ENCODE results near the gene NBEA.

Gene NBEA

GRCh38 chr13:35225582-35225981, 283.5 kb downstream of the NBEA start:
- ChIA-PET CTCF (interaction anchor here (1.4 kb wide), 1 partner anchor 15 kb away, joined by 3 read pairs; no protein-coding TSS in a partner anchor), POLR2A (no interaction called here)
- TF ChIP-seq CTCF (IDR thresholded peaks at IDR 0.05; ENCODE audit: control extremely low read depth, extremely low read depth, low read depth, missing control alignments) = no peak
- DNase-seq (ENCODE audit: extremely low spot score) = no peak

GRCh38 chr13:35228536-35228935, 286.5 kb downstream of the NBEA start:
- no peak for DNase-seq (ENCODE audit: extremely low spot score)
- ChIA-PET POLR2A (no interaction called here), CTCF (no interaction called here)
- TF ChIP-seq CTCF (IDR thresholded peaks at IDR 0.05; ENCODE audit: control extremely low read depth, extremely low read depth, low read depth, missing control alignments) = no peak

DNA sequence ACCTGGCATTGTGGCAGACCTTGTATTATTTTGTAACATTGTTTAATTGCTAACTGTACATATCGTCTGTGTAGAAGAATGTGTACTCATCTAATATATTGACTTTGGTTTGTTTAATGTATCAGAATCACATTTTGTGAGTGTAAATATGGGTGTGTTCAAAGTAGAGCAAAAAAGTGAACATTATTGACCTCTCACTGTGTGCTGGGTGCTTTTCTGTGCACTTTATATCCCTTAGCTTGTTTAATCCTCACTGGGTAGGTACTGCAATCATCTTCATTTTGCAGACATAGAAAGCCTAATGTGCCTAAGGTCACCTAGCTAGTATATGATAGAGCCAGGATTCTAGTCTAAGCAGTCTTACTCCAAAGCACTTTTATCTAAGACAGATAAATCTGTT, 289.4 kb downstream of the NBEA start:
- no peak for DNase-seq (ENCODE audit: extremely low spot score)
- CTCF ChIA-PET = interaction anchor here (1.0 to 1.1 kb wide), 2 partner anchors 14 to 20 kb away, joined by 3 to 4 read pairs; no protein-coding TSS in a partner anchor
- TF ChIP-seq CTCF (IDR thresholded peaks at IDR 0.05; ENCODE audit: control extremely low read depth, extremely low read depth, low read depth, missing control alignments) = no peak
- POLR2A ChIA-PET = no interaction called here

DNA sequence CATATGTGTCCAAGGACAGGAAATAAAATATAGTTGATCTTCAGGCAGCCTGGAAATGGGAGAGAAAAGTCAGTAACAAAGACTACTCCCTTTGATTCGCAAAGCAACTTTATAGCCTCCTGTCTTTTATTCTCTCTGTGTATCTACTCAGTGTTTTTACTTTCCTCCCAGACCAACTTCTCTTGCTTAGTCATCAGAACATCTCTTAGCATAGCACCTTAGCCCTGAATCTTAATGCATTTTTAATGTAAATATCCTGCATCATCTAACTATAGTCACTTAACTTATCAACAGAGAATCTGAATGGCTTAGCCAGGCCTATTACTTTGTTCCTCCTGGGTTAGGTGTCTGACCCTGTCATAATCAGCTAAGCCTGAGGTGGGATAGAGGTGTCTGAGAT, 296.2 kb downstream of the NBEA start:
- ChIA-PET POLR2A (no interaction called here), CTCF (no interaction called here)
- no peak for TF ChIP-seq CTCF (IDR thresholded peaks at IDR 0.05; ENCODE audit: control extremely low read depth, extremely low read depth, low read depth, missing control alignments)
- no peak for DNase-seq (ENCODE audit: extremely low spot score)

DNA sequence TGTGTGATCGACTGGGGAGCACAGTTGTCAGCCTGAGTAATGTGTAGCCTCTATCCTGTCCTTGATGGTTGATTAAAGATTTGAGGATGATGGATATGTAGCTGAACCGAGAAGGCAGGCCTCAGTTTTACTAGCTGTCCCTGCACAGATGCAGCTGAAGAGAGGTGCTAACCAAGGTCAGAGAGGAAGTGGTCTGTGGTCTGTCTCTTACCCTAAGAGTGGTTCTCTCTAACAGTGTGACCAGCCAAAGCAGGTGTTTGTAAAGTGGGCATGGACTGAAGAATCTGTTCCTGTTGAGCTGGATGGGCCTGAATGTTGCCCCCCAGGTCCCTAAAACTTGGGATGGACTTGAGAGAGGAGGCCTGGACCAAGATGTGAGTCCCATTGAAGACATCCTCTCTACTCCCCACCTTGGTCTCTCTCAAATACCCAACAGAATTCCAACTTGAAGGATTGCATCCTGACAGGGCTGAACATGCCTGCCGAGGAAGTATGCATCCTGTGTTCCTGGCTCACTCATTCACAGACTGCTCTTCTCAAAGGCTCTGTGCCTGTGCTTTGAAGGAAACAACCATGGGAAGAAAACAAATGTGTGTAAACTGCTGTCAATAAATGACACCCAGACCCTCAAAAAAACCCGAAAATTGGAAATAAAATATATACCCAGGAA, 310.6 kb downstream of the NBEA start:
- peak; percentile 4 for DNase-seq (ENCODE audit: extremely low spot score)
- TF ChIP-seq CTCF (IDR thresholded peaks at IDR 0.05; ENCODE audit: control extremely low read depth, extremely low read depth, low read depth, missing control alignments) = no peak
- CTCF ChIA-PET = no interaction called here
- POLR2A ChIA-PET = no interaction called here

DNA sequence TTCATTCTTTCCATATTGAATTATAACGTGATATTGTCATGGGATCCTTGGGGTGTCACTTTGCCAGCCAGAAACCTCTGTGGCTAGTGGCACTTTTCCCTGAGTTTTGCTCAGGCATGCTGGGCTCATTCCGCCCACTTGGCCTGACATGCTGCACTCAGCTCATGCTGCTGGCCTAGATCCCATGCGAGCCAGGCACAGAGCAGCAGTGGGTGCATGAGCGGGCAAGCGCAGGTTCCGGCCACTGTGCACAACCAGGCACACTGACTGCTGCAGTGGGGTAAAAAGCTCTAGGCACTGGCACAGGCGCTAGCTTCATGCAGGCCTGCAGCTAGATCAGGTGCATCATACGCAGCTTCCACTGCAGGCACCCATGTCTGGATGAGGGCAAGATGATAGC, 313.2 kb downstream of the NBEA start:
- DNase-seq (ENCODE audit: extremely low spot score) = no peak
- no peak for TF ChIP-seq CTCF (IDR thresholded peaks at IDR 0.05; ENCODE audit: control extremely low read depth, extremely low read depth, low read depth, missing control alignments)
- POLR2A ChIA-PET = no interaction called here
- CTCF ChIA-PET = no interaction called here

All from GM10248 (cell line).